Thyroid gland (tissue), 4 donors: Measurements from ENCODE around the gene NCR3LG1. TPM values are rescaled to one million over a fixed set of nuclear protein-coding genes. Genes with fewer than 3 reads are reported as not detected.

ENCODE experiments used
- DNase-seq, 2 donors: peaks; one replicate each; pipeline ENCODE4 v3.0.0-alpha.2; 2019
- H3K27ac ChIP-seq, 3 donors: fragments of 200-600 bp; sonication (generic); 1 replicate in 2 of 3; 2 replicates in 1 of 3; pipeline ENCODE4 v1.5.1; 2016 to 2019; ENCODE audit warnings: mild to moderate bottlenecking in 1 of 3, moderate library complexity in 1 of 3
- H3K27me3 ChIP-seq: fragments of 200-600 bp; sonication (generic); one replicate; pipeline ENCODE4 v1.5.1; 2019
- H3K36me3 ChIP-seq, 2 donors: fragments of 200-600 bp; sonication (generic); one replicate each; pipeline ENCODE4 v1.5.1; 2016 to 2019
- H3K4me1 ChIP-seq, 2 donors: fragments of 200-600 bp; sonication (generic); one replicate each; pipeline ENCODE4 v1.5.1; 2017 to 2019
- H3K4me3 ChIP-seq, 3 donors: fragments of 200-600 bp; sonication (generic); replicated peaks in 1 of 3; 1 replicate in 2 of 3; 2 replicates in 1 of 3; pipeline ENCODE4 v1.5.1; 2016; ENCODE audit warnings: mild to moderate bottlenecking in 1 of 3
- H3K9me3 ChIP-seq: fragments of 200-600 bp; sonication (generic); one replicate; pipeline ENCODE4 v1.5.1; 2017
- POLR2A ChIP-seq, 2 donors: fragments of 450-650 bp; IDR thresholded peaks; one replicate each; pipeline ENCODE4 v1.6.1; 2017; ENCODE audit warnings: antibody characterized with exemption in 2 of 2, mild to moderate bottlenecking in 2 of 2, moderate library complexity in 1 of 2
- WGBS, 2 donors: methylation state at CpG; one replicate each; pipeline ENCODE4 v1.1.5; 2017; 5-methylcytosine and 5-hydroxymethylcytosine counted together
- intact Hi-C: fragments of 100-400 bp; cut with DNase I; formaldehyde crosslinking; loops from one replicate; pipeline ENCODE4 v1.15.1; 2023
- total RNA-seq, 4 donors: library from RNA; depleted of rRNA; stranded (reverse); fragments of >200 nt; gene quantifications; one replicate each; pipeline ENCODE4 v1.2.3, GENCODE V29; 2016
- TF ChIP-seq, protein P1 (sequence below), 6 experiments: fragments of 200-600 bp in 3 of 6; fragments of 450-650 bp in 3 of 6; sonication (generic) in 3 of 6; IDR thresholded peaks; one replicate each; pipeline ENCODE4 v1.5.1; 2016 to 2019; ENCODE audit warnings: antibody characterized with exemption in 6 of 6, mild to moderate bottlenecking in 2 of 6, inconsistent platforms in 1 of 6, moderate library complexity in 1 of 6

The NCR3LG1 gene
- total RNA-seq, 4 donors from 2014 or later: 2.8 to 7.8 (median 7.2) TPM

DNA sequence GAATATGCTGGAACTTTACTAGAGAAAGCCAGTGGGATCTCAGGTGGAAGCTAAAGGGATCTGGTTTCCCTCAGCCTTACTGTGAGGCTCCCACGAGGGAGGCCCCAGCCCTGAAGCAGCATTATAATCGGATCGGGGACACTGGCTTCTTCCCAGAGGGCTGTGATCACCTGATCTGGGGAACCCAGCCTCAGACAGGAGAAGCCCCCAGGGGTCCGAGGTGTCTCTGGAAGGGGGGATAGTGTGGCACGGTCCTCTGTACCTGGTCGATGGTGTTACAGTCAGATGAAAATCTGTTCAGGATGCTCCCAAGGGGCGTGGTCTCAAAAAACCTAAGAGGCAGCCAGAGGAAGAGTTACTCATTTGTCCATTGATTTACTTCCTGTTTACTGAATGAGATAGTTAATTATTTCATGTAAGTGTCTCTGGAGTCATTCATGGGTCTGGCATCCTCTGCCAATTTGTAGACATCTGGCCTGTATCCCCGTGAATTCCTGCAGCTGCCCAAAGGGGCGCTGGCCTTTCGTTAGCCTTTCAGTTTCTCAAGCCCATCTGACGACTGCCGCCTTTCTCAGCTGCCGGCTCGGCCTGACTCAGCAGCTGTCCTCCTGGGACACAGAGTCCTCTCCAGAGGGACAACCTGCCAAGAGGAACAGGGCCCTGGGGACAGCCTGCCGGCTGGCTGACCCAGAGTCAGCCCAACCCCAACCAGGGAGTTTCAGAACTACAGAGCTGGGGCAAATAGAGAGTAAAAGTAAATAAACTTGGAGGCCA lies 53.8 kb downstream of the NCR3LG1 start:
- Histone ChIP-seq H3K27ac (peak overlapping the region; percentile 93 to 98 (median 98)), H3K36me3 (no peaks in the 10 kb centered on the region), H3K4me1 (peaks cover 56 to 65% of the 10 kb centered on the region in 2 donors), H3K27me3 (no peaks in the 10 kb centered on the region), H3K9me3 (no peaks in the 10 kb centered on the region), H3K4me3 (no peak overlapping the region)
- peak; percentile 96 to 97 for DNase-seq
- intact Hi-C loops: no loop called here
- TF ChIP-seq POLR2A (IDR thresholded peaks at IDR 0.05): peak in 1 of 2 donors; percentile 60
- TF ChIP-seq, protein P1, sequence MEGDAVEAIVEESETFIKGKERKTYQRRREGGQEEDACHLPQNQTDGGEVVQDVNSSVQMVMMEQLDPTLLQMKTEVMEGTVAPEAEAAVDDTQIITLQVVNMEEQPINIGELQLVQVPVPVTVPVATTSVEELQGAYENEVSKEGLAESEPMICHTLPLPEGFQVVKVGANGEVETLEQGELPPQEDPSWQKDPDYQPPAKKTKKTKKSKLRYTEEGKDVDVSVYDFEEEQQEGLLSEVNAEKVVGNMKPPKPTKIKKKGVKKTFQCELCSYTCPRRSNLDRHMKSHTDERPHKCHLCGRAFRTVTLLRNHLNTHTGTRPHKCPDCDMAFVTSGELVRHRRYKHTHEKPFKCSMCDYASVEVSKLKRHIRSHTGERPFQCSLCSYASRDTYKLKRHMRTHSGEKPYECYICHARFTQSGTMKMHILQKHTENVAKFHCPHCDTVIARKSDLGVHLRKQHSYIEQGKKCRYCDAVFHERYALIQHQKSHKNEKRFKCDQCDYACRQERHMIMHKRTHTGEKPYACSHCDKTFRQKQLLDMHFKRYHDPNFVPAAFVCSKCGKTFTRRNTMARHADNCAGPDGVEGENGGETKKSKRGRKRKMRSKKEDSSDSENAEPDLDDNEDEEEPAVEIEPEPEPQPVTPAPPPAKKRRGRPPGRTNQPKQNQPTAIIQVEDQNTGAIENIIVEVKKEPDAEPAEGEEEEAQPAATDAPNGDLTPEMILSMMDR (IDR thresholded peaks at IDR 0.05): peak in 3 of 6 experiments; percentile 32 to 54 (median 34)
- whole genome bisulfite sequencing, 2 donors: 42 to 44% methylated on average over 14 of the region's 15 CpGs

DNA sequence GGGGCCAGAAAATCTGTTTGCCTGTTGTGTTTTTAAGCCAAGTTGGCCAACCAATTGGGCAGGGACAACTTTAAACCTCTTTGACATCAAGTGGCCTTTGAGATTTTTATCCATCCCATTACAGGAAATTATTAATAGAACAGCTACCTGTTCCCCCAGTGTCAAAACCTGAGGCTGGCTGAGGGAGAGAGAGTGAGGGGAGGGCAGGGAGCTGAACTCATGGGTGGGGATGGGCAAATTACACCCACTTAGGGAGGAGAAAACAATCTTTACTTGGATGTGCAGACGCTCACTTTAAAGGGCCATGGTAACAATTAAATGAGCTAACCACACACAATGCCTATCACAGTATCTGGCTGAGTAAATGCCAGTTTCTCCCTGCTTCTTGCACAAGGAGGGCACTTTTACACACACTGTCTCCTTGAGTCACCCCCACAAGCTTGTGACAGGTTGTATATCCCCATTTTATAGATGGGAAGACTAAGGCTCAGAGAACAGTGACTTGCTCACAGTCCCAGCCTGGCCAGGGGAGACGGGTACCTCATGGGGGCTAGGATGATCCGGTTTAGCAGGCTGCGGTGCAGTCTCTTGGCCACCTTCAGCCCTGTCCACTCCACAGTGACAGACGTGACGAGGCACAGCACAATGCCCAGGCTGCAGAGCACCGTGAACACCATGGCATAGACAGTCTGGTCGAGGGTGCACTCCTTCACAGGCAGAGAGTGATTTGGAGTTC lies 54.6 kb downstream of the NCR3LG1 start:
- DNase-seq: peak; percentile 71 to 78
- Histone ChIP-seq H3K36me3 (no peaks in the 10 kb centered on the region), H3K4me1 (peaks cover 56 to 70% of the 10 kb centered on the region in 2 donors), H3K9me3 (no peaks in the 10 kb centered on the region), H3K4me3 (no peak overlapping the region), H3K27ac (peak overlapping the region; percentile 93 to 98 (median 98)), H3K27me3 (no peaks in the 10 kb centered on the region)
- WGBS, 2 donors: 69 to 80% methylated on average over 3 to 8 of the region's 8 CpGs
- TF ChIP-seq, protein P1 (IDR thresholded peaks at IDR 0.05): no peak
- no peak for TF ChIP-seq POLR2A (IDR thresholded peaks at IDR 0.05)
- intact Hi-C loops: no loop called here

DNA sequence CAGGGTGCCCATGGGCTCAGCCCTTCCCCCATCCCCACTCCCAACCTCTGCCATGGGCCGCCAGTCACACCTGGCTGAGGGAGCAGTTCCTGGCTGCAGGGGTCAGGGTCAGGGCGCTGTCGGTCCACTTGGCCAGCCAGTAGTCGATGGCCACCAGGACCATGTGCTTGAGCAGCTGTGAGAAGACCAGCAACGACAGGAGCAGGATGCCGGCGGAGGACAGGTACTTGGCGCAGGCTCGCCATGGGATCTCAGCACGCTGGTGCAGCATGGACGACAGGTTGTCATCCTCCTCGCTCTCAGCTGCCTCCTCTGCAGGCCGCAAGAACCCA lies 55.2 kb downstream of the NCR3LG1 start:
- WGBS, 2 donors: 95 to 96% methylated on average over 10 to 12 of the region's 13 CpGs
- Histone ChIP-seq H3K36me3 (no peaks in the 10 kb centered on the region), H3K27ac (peak overlapping the region; percentile 93 to 98 (median 98)), H3K4me3 (no peak overlapping the region), H3K27me3 (no peaks in the 10 kb centered on the region), H3K4me1 (peaks cover 56 to 70% of the 10 kb centered on the region in 2 donors), H3K9me3 (no peaks in the 10 kb centered on the region)
- DNase-seq: peak in 1 of 2 donors; percentile 50
- intact Hi-C loops: no loop called here
- TF ChIP-seq POLR2A (IDR thresholded peaks at IDR 0.05): no peak
- TF ChIP-seq, protein P1 (IDR thresholded peaks at IDR 0.05): no peak

DNA sequence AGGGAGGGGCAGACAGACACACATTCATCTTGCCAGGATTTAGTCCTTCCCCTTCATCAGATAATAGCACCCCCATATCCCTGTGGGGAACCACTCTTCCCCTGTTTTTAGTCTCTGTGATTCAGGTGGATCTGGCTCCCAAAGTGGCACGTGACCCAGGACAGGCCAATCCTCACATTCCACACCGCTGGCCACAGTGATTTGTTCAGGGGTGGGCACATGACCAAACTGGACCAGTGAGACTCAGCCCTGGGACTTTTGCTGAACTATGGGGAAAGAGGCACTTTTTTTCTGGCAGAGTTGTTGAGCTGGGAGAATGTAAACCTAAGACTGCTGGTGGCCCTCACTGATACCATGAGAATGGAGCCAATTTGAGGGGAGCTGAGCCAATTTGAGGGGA lies 56.0 kb downstream of the NCR3LG1 start:
- peak overlapping the region; percentile 93 to 98 (median 98) for H3K27ac ChIP-seq
- H3K4me1 ChIP-seq: peaks cover 56 to 66% of the 10 kb centered on the region in 2 donors
- intact Hi-C loops: no loop called here
- H3K9me3 ChIP-seq: no peaks in the 10 kb centered on the region
- DNase-seq: peak; percentile 57 to 74
- H3K27me3 ChIP-seq: no peaks in the 10 kb centered on the region
- no peaks in the 10 kb centered on the region for H3K36me3 ChIP-seq
- WGBS, 2 donors: 51 to 63% methylated on average over 2 of the region's 2 CpGs
- no peak overlapping the region for H3K4me3 ChIP-seq
- TF ChIP-seq POLR2A (IDR thresholded peaks at IDR 0.05): no peak
- TF ChIP-seq, protein P1 (IDR thresholded peaks at IDR 0.05): no peak

DNA sequence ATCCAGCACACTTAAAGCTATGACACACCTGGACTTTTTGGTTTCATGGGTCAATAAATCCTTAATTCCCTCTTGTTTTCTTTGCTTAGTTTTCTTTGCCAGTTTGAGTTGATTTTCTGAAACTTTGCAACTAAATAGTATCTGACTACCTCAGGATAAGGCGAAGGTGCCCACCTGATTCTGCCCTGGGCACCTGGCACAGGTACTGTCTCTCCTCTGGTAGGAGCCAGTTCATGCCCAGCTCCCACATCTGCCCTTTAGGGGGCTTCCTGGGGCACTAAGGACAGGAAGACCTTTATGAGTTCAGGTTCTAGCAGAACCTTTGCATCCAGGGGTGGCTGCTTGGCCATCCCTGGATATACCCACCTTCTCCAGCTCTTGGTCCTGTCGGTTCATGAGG lies 56.4 kb downstream of the NCR3LG1 start:
- Histone ChIP-seq H3K4me1 (peaks cover 52 to 62% of the 10 kb centered on the region in 2 donors), H3K27me3 (no peaks in the 10 kb centered on the region), H3K9me3 (no peaks in the 10 kb centered on the region), H3K27ac (peak overlapping the region; percentile 93 to 98 (median 98)), H3K36me3 (no peaks in the 10 kb centered on the region), H3K4me3 (no peak overlapping the region)
- 46 to 55% methylated on average over 2 of the region's 2 CpGs for WGBS, 2 donors
- intact Hi-C loops: no loop called here
- DNase-seq: peak; percentile 76 to 79
- TF ChIP-seq, protein P1 (IDR thresholded peaks at IDR 0.05): no peak
- peak in 1 of 2 donors; percentile 23 for TF ChIP-seq POLR2A (IDR thresholded peaks at IDR 0.05)
